HFFc6 (cell line): ENCODE data around the gene NPNT. TPM values are rescaled to one million over a fixed set of nuclear protein-coding genes. Genes with fewer than 3 reads are reported as not detected.
"Not testable (repeated sequence)": the region's sequence is repeated elsewhere in the genome, so short reads cannot be mapped to it uniquely, and the experiment has no call there.

Source experiments
- DNase-seq: peaks from one replicate; pipeline ENCODE4 v3.0.0-alpha.2; 2018
- H3K27ac Mint-ChIP-seq: 2 replicates; pipeline ENCODE4 v1.8.0; 2020; ENCODE audit warnings: mild to moderate bottlenecking, mixed read lengths
- H3K27me3 Mint-ChIP-seq: 2 replicates; pipeline ENCODE4 v1.8.0; 2021; ENCODE audit warnings: mild to moderate bottlenecking, moderate library complexity, mixed read lengths; ENCODE audit not compliant: insufficient read depth
- H3K36me3 Mint-ChIP-seq: 2 replicates; pipeline ENCODE4 v1.8.0; 2021; ENCODE audit warnings: low read depth, mixed read lengths
- H3K4me1 Mint-ChIP-seq: 2 replicates; pipeline ENCODE4 v1.8.0; 2020; ENCODE audit warnings: low read depth, mixed read lengths
- H3K4me3 Mint-ChIP-seq: 2 replicates; pipeline ENCODE4 v1.8.0; 2020; ENCODE audit warnings: mild to moderate bottlenecking, moderate library complexity, mixed read lengths
- H3K9me3 Mint-ChIP-seq: 2 replicates; pipeline ENCODE4 v1.8.0; 2020; ENCODE audit warnings: mild to moderate bottlenecking, mixed read lengths
- long read RNA-seq: library from polyadenylated mRNA; unstranded; transcript quantifications from one replicate; pipeline ENCODE4 v2.0.0, GENCODE V29; 2019
- total RNA-seq, 6 experiments: library from RNA; stranded (reverse); fragmentation: NEBNext Ultra II Directional; extraction: Animal tissue kit (Norgen Biotek cat#: 25700); gene quantifications; 2 replicates in 1 of 6; 3 replicates in 5 of 6; pipeline ENCODE4 v1.2.3, GENCODE V29; 2021
- TF ChIP-seq, protein P1 (sequence below): fragments of 200-600 bp; sonication (generic); IDR thresholded peaks from 2 replicates; pipeline ENCODE4 v1.5.0; 2021; ENCODE audit warnings: antibody characterized with exemption, mild to moderate bottlenecking

Gene NPNT
- total RNA-seq, result not detected
- long read RNA-seq, result 0 reads

GRCh38 chr4:105894660-105895582 is at the start of gene NPNT:
Gene NPNT (plus strand): TSS chr4:105895471. CDS start chr4:105895653, 182 bp downstream.
- Mint-ChIP-seq H3K4me1 (no peaks in the 10 kb centered on the region), H3K27me3 (peaks cover 30% of the 10 kb centered on the region), H3K4me3 (no peak within 1 kb of the TSS), H3K9me3 (no peaks in the 10 kb centered on the region), H3K36me3 (no peaks in the 10 kb centered on the region), H3K27ac (no peak within 1 kb of the TSS)
- TF ChIP-seq, protein P1, sequence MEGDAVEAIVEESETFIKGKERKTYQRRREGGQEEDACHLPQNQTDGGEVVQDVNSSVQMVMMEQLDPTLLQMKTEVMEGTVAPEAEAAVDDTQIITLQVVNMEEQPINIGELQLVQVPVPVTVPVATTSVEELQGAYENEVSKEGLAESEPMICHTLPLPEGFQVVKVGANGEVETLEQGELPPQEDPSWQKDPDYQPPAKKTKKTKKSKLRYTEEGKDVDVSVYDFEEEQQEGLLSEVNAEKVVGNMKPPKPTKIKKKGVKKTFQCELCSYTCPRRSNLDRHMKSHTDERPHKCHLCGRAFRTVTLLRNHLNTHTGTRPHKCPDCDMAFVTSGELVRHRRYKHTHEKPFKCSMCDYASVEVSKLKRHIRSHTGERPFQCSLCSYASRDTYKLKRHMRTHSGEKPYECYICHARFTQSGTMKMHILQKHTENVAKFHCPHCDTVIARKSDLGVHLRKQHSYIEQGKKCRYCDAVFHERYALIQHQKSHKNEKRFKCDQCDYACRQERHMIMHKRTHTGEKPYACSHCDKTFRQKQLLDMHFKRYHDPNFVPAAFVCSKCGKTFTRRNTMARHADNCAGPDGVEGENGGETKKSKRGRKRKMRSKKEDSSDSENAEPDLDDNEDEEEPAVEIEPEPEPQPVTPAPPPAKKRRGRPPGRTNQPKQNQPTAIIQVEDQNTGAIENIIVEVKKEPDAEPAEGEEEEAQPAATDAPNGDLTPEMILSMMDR, result no peak
- DNase-seq, result no peak

DNA sequence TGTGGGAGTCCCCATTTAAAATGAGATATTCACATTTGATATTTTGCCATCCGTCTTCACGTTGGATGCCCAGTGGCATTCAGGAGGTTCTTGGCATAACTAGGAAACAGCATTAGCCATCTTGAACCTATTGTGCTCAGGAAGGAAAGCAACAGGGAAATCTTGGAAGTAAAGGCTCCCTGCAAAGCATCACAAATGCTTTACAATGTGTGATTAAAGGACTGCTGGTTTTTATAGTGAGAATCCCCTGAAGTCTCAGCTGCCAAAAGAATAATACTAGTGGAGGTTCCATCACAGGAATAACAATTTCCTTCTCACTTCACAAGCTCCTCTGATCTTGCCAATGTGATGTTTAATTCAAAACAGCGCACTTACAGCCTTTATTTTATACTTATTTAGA is 49.7 kb upstream of the NPNT start:
- no peaks in the 10 kb centered on the region for H3K27me3 Mint-ChIP-seq
- DNase-seq, result no peak
- TF ChIP-seq, protein P1, result no peak
- H3K4me3 Mint-ChIP-seq, result no peak overlapping the region
- no peak overlapping the region for H3K27ac Mint-ChIP-seq
- H3K4me1 Mint-ChIP-seq, result peaks cover 13% of the 10 kb centered on the region
- no peaks in the 10 kb centered on the region for H3K9me3 Mint-ChIP-seq
- H3K36me3 Mint-ChIP-seq, result 0 out of 2 replicates have a peak, but pooled peaks cover 4% of the 10 kb centered on the region

- H3K4me3 Mint-ChIP-seq, H3K27ac Mint-ChIP-seq, DNase-seq, H3K36me3 Mint-ChIP-seq, H3K9me3 Mint-ChIP-seq, H3K27me3 Mint-ChIP-seq: not testable (repeated sequence)
- peaks cover 13% of the 10 kb centered on the region for H3K4me1 Mint-ChIP-seq
Observed at GRCh38 chr4:105848359-105848758, 46.9 kb upstream of the NPNT start.

DNA sequence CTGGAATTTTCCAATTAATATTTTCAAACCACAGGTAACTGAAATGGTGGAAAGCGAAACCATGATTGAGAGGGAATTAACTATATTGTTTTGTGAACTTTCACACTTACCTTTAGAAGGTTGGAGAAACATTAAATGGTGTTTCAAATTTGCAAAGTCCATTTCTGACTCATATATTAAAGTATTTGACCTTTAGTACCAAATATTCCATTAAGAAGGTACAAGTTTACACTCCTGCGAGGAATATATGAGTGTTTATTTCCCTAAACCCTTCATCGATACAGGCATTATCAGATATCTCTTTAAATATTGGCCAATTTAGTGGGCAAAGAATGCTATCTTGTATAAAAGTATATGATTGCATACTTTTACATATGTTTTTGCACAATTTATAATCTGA is 44.1 kb upstream of the NPNT start:
- H3K36me3 Mint-ChIP-seq, result no peaks in the 10 kb centered on the region
- H3K27me3 Mint-ChIP-seq, result no peaks in the 10 kb centered on the region
- peaks cover 10% of the 10 kb centered on the region; the same call in 1 of the 2 replicates for H3K9me3 Mint-ChIP-seq
- no peak overlapping the region for H3K4me3 Mint-ChIP-seq
- H3K4me1 Mint-ChIP-seq, result no peaks in the 10 kb centered on the region
- H3K27ac Mint-ChIP-seq, result no peak overlapping the region
- TF ChIP-seq, protein P1, result no peak
- DNase-seq, result no peak

GRCh38 chr4:105852230-105852629 is 43.0 kb upstream of the NPNT start:
- H3K27ac Mint-ChIP-seq, H3K4me3 Mint-ChIP-seq, H3K36me3 Mint-ChIP-seq, H3K27me3 Mint-ChIP-seq, DNase-seq, H3K4me1 Mint-ChIP-seq, H3K9me3 Mint-ChIP-seq: not testable (repeated sequence)

DNA sequence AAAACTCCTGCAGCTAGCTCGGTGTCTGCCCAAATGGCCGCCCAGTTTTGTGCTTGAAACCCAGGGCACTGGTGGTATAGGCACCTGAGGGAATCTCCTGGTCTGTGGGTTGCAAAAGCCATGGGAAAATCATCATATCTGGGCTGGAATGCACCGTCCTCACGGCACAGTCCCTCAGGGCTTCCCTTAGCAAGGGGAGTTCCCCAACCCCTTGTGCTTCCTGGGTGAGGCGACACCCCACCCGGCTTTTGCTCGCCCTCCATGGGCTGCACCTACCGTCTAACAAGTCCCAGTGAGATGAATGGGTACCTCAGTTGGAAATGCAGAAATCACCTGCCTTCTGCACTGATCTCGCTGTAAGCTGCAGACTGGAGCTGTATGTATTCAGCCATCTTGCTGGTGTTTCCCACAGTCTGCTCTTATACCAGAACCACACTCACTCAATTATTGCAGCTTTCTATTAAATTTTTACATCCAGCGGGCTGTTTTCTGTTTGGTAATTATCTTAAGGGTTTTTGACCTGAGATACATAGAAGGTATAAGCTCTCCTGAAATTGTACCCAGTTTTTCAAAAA is 36.7 kb upstream of the NPNT start:
- H3K36me3 Mint-ChIP-seq, result no peaks in the 10 kb centered on the region; the same call in 1 of the 2 replicates
- TF ChIP-seq, protein P1, result no peak
- no peak overlapping the region for H3K4me3 Mint-ChIP-seq
- DNase-seq, result no peak
- H3K27me3 Mint-ChIP-seq, result no peaks in the 10 kb centered on the region; the same call in 1 of the 2 replicates
- no peak overlapping the region for H3K27ac Mint-ChIP-seq
- H3K9me3 Mint-ChIP-seq, result peaks cover 32% of the 10 kb centered on the region
- peaks cover 11% of the 10 kb centered on the region for H3K4me1 Mint-ChIP-seq
